GM21526 (cell line): ENCODE data around the gene PLXNA1.

Experiments used
- ATAC-seq: cut with Tn5 transposase; IDR thresholded peaks from one replicate; pipeline ENCODE4 v1.9.1; 2021; ENCODE audit warnings: moderate library complexity; ENCODE audit not compliant: unreplicated experiment, low FRiP score

Gene PLXNA1

GRCh38 chr3:127032296-127032990, 49.5 kb downstream of the PLXNA1 start:
- ATAC-seq: no peak
